AG04449 (cell line): ENCODE measurements around the gene SDCCAG8.

Source experiments
- CTCF ChIA-PET: fragments of 350-600 bp; formaldehyde crosslinking; extraction: SDS; loops from one replicate; lab custom pipeline; 2021; ENCODE audit warnings: antibody characterized with exemption; lab: Yijun Ruan, JAX
- POLR2A ChIA-PET: fragments of 400-600, 350-600 bp; formaldehyde crosslinking; extraction: SDS; loops from one replicate; lab custom pipeline; 2020; ENCODE audit warnings: antibody characterized with exemption, inconsistent platforms; lab: Yijun Ruan, JAX
- DNase-seq: peaks from one replicate; pipeline ENCODE4 v3.0.0-alpha.2; 2010; ENCODE audit warnings: low read depth, low spot score
- H3K4me3 ChIP-seq: 2 replicates; pipeline ENCODE4 v1.5.1; 2011; ENCODE audit warnings: low read depth, mild to moderate bottlenecking, control low read depth, low read length
- TF ChIP-seq, protein P1 (sequence below): IDR thresholded peaks from one replicate; pipeline ENCODE4 v1.5.1; 2011; ENCODE audit warnings: mild to moderate bottlenecking, moderate library complexity, low read length, control low read depth, inconsistent platforms; ENCODE audit not compliant: insufficient read depth; ENCODE audit errors: missing control alignments

Gene SDCCAG8

GRCh38 chr1:243394066-243394465 is 138.2 kb downstream of the SDCCAG8 start:
- ChIA-PET CTCF (no interaction called here), POLR2A (no interaction called here)
- DNase-seq: no peak
- TF ChIP-seq, protein P1, sequence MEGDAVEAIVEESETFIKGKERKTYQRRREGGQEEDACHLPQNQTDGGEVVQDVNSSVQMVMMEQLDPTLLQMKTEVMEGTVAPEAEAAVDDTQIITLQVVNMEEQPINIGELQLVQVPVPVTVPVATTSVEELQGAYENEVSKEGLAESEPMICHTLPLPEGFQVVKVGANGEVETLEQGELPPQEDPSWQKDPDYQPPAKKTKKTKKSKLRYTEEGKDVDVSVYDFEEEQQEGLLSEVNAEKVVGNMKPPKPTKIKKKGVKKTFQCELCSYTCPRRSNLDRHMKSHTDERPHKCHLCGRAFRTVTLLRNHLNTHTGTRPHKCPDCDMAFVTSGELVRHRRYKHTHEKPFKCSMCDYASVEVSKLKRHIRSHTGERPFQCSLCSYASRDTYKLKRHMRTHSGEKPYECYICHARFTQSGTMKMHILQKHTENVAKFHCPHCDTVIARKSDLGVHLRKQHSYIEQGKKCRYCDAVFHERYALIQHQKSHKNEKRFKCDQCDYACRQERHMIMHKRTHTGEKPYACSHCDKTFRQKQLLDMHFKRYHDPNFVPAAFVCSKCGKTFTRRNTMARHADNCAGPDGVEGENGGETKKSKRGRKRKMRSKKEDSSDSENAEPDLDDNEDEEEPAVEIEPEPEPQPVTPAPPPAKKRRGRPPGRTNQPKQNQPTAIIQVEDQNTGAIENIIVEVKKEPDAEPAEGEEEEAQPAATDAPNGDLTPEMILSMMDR: no peak
- H3K4me3 ChIP-seq: no peak overlapping the region

GRCh38 chr1:243394601-243395464 is 139.0 kb downstream of the SDCCAG8 start:
- no peak for DNase-seq
- CTCF ChIA-PET: no interaction called here
- TF ChIP-seq, protein P1: no peak
- no peak overlapping the region for H3K4me3 ChIP-seq
- POLR2A ChIA-PET: no interaction called here

- no peak overlapping the region for H3K4me3 ChIP-seq
- TF ChIP-seq, protein P1: no peak
- DNase-seq: no peak
- CTCF ChIA-PET: no interaction called here
- POLR2A ChIA-PET: no interaction called here
Observed at GRCh38 chr1:243396424-243396823, 140.6 kb downstream of the SDCCAG8 start.

- DNase-seq: no peak
- TF ChIP-seq, protein P1: no peak
- H3K4me3 ChIP-seq: no peak overlapping the region
- CTCF ChIA-PET: no interaction called here
- POLR2A ChIA-PET: no interaction called here
Observed at GRCh38 chr1:243396876-243397275, 141.0 kb downstream of the SDCCAG8 start.

DNA sequence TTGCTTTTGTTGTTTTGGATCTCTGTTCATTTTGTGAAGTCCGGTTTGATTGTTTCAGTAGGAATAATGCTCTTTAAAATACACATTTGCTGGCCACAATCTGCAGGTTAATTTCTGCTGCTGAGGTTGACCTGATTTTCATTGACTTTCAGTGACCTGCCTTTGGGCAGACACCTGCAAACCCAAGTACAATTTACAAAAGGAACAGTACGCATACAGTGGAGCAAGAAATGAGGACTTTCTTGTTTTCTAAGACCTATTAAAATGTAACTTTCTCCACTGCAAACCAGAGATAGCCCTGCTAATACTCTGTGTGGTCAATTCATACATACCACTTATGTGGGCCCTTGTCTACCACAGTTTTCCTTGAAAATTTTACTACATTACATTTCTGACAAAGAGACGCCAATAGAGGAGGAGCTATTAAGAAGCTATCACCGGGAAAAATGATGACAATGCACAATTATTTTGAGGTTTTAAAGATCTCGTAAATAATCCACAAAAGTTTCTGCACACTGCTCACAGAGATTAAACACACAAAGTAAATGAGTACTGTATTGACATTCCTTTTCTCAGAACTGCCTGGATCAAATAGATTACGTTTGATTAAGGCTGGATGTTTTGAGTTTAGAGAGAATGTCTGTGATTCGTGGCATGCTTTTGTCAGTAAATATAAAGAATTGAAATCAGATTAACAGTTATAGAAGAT is 141.9 kb downstream of the SDCCAG8 start:
- TF ChIP-seq, protein P1: no peak
- DNase-seq: no peak
- no peak overlapping the region for H3K4me3 ChIP-seq
- ChIA-PET POLR2A (no interaction called here), CTCF (no interaction called here)

GRCh38 chr1:243399561-243400155 is 143.8 kb downstream of the SDCCAG8 start:
- ChIA-PET CTCF (interaction anchor here (1.0 kb wide), 1 partner anchor 11 kb away, joined by 3 read pairs; no protein-coding TSS in a partner anchor), POLR2A (interaction anchor here (0.5 kb wide), 1 partner anchor 26 kb away, joined by 3 read pairs; no protein-coding TSS in a partner anchor)
- TF ChIP-seq, protein P1: no peak
- H3K4me3 ChIP-seq: no peak overlapping the region
- no peak for DNase-seq
